Measurements from ENCODE around the gene CPLANE1.
"Not testable (repeated sequence)": the region's sequence is repeated elsewhere in the genome, so short reads cannot be mapped to it uniquely, and the experiment has no call there.

Gene CPLANE1

GRCh38 chr5:37248970-37249814 lies at the start of gene CPLANE1:
Gene CPLANE1 (minus strand): TSS chr5:37249376. CDS start chr5:37247698, 1,678 bp downstream.
- DNase-seq, result no peak

- DNase-seq, result not testable (repeated sequence)
These were observed 47.1 kb upstream of the CPLANE1 start for GRCh38 chr5:37296313-37296712.

- DNase-seq, result no peak
These were observed 34.1 kb upstream of the CPLANE1 start for GRCh38 chr5:37283214-37283820.

GRCh38 chr5:37275511-37275910 lies 26.3 kb upstream of the CPLANE1 start:
- no peak for DNase-seq

- DNase-seq, result no peak
These were observed 23.3 kb upstream of the CPLANE1 start for GRCh38 chr5:37272511-37272910.

- not testable (repeated sequence) for DNase-seq
These were observed 18.9 kb upstream of the CPLANE1 start for GRCh38 chr5:37268100-37268499.

- DNase-seq, result no peak
These were observed 6.7 kb upstream of the CPLANE1 start for GRCh38 chr5:37255774-37256358.

GRCh38 chr5:37254581-37254980 lies 5.4 kb upstream of the CPLANE1 start:
- DNase-seq, result no peak

GRCh38 chr5:37251665-37252064 lies 2.5 kb upstream of the CPLANE1 start:
- DNase-seq, result no peak

GRCh38 chr5:37249815-37250164 lies 614 bp upstream of the CPLANE1 start:
- no peak for DNase-seq

- no peak for DNase-seq
These were observed 681 bp downstream of the CPLANE1 start for GRCh38 chr5:37248421-37248969.

- DNase-seq, result no peak
These were observed 1.7 kb downstream of the CPLANE1 start for GRCh38 chr5:37247496-37247895.

- DNase-seq, result no peak
These were observed 2.1 kb downstream of the CPLANE1 start for GRCh38 chr5:37247036-37247435.

- DNase-seq, result no peak
These were observed 14.9 kb downstream of the CPLANE1 start for GRCh38 chr5:37234288-37234687.

- no peak for DNase-seq
These were observed 22.8 kb downstream of the CPLANE1 start for GRCh38 chr5:37226377-37226776.

- no peak for DNase-seq
These were observed 27.0 kb downstream of the CPLANE1 start for GRCh38 chr5:37222181-37222580.

GRCh38 chr5:37220426-37220825 lies 28.8 kb downstream of the CPLANE1 start:
- not testable (repeated sequence) for DNase-seq

GRCh38 chr5:37219384-37219783 lies 29.8 kb downstream of the CPLANE1 start:
- DNase-seq, result not testable (repeated sequence)

GRCh38 chr5:37217976-37218375 lies 31.2 kb downstream of the CPLANE1 start:
- no peak for DNase-seq

GRCh38 chr5:37214550-37214949 lies 34.6 kb downstream of the CPLANE1 start:
- DNase-seq, result no peak

GRCh38 chr5:37212096-37212495 lies 37.1 kb downstream of the CPLANE1 start:
- DNase-seq, result no peak

- no peak for DNase-seq
These were observed 37.5 kb downstream of the CPLANE1 start for GRCh38 chr5:37211661-37212060.

- no peak for DNase-seq
These were observed 40.0 kb downstream of the CPLANE1 start for GRCh38 chr5:37208883-37209797.

All from NCI-H187 treated with DMSO at 0.1 percent for 48 hours (cell line).